ENCODE data around the gene SNTA1.

Gene SNTA1

DNA sequence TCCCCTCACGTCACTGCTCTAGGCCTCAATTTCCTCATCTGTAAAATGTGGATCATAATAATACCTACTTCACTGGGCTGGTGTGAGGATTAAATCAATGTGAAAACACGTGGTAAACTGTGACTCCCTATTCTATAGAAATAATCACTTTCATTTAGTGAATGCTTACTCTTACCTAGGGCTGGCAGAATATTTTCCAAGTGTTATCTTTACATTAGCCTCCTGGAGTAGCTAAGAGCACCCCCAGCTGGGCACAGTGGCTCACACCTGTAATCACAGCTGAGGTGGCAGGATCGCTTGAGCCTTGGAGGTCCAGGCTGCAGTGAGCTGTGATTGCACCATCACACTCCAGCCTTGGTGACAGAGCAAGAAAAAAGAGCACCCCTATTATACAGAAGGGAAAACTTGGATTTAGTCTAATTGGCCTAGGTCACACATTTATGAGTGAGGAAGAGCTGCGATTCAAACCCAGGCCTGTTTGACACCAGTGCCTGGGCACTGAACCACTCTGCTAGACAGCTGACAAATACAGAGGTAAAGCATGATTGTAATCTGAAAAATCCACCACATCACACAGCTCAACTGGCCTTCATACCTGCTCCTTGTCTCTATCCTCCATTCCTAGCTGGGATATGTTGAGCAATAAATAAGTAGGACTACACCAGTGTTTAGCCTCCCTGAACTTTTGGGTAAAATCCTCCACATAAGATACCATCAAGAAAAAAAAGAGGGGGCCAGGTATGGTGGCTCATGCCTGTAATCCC, 1.4 kb upstream of the SNTA1 start:
- Histone ChIP-seq H3K4me2 (ENCODE audit: low read depth, low read length, poor library complexity, severe bottlenecking) (peak overlapping the region; percentile 95), H3K27ac (ENCODE audit: low read depth, low read length) (peak overlapping the region; percentile 49), H2AFZ (ENCODE audit: low read depth, low read length, severe bottlenecking) (peak overlapping the region; percentile 42), H3K4me3 (ENCODE audit: insufficient read depth, low read length, poor library complexity, severe bottlenecking) (no peak overlapping the region), H3K9me3 (ENCODE audit: insufficient read depth, low read length) (no peaks in the 10 kb centered on the region), H3K27me3 (ENCODE audit: low read length) (no peaks in the 10 kb centered on the region), H3F3A (ENCODE audit: insufficient read depth) (peaks cover 14% of the 10 kb centered on the region; the same call in 1 of the 2 replicates), H4K20me1 (ENCODE audit: low read depth, low read length) (no peaks in the 10 kb centered on the region), H3K79me2 (ENCODE audit: insufficient read depth, low read length) (no peaks in the 10 kb centered on the region), H3K9ac (ENCODE audit: low read length) (peak overlapping the region; percentile 26; the same call in 1 of the 2 replicates), H3K9me2 (replicated peaks; ENCODE audit: insufficient read depth, low read length) (no peaks in the 10 kb centered on the region), H3K36me3 (ENCODE audit: low read length) (no peaks in the 10 kb centered on the region)
- TF ChIP-seq, protein P1, sequence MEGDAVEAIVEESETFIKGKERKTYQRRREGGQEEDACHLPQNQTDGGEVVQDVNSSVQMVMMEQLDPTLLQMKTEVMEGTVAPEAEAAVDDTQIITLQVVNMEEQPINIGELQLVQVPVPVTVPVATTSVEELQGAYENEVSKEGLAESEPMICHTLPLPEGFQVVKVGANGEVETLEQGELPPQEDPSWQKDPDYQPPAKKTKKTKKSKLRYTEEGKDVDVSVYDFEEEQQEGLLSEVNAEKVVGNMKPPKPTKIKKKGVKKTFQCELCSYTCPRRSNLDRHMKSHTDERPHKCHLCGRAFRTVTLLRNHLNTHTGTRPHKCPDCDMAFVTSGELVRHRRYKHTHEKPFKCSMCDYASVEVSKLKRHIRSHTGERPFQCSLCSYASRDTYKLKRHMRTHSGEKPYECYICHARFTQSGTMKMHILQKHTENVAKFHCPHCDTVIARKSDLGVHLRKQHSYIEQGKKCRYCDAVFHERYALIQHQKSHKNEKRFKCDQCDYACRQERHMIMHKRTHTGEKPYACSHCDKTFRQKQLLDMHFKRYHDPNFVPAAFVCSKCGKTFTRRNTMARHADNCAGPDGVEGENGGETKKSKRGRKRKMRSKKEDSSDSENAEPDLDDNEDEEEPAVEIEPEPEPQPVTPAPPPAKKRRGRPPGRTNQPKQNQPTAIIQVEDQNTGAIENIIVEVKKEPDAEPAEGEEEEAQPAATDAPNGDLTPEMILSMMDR (IDR thresholded peaks at IDR 0.05; ENCODE audit: insufficient read depth, low read length, poor library complexity, severe bottlenecking) = no peak
- no peak for TF ChIP-seq EZH2phosphoT487 (conservative IDR thresholded peaks at IDR 0.05; ENCODE audit: low read length)

GRCh38 chr20:33443006-33443511, 504 bp downstream of the SNTA1 start:
- no peak overlapping the region for H3K27ac ChIP-seq (ENCODE audit: low read depth, low read length)

GRCh38 chr20:33442136-33443005, 1.2 kb downstream of the SNTA1 start:
- Histone ChIP-seq H4K20me1 (ENCODE audit: low read depth, low read length) (no peaks in the 10 kb centered on the region), H3K27ac (ENCODE audit: low read depth, low read length) (no peak overlapping the region), H3K9me3 (ENCODE audit: insufficient read depth, low read length) (no peaks in the 10 kb centered on the region), H3K36me3 (ENCODE audit: low read length) (no peaks in the 10 kb centered on the region), H3K79me2 (ENCODE audit: insufficient read depth, low read length) (no peaks in the 10 kb centered on the region), H3K4me3 (ENCODE audit: insufficient read depth, low read length, poor library complexity, severe bottlenecking) (no peak overlapping the region), H3F3A (ENCODE audit: insufficient read depth) (peaks cover 14% of the 10 kb centered on the region; the same call in 1 of the 2 replicates), H2AFZ (ENCODE audit: low read depth, low read length, severe bottlenecking) (no peak overlapping the region), H3K27me3 (ENCODE audit: low read length) (no peaks in the 10 kb centered on the region), H3K9me2 (replicated peaks; ENCODE audit: insufficient read depth, low read length) (no peaks in the 10 kb centered on the region), H3K4me2 (ENCODE audit: low read depth, low read length, poor library complexity, severe bottlenecking) (peak overlapping the region; percentile 95), H3K9ac (ENCODE audit: low read length) (no peak overlapping the region)
- no peak for TF ChIP-seq EZH2phosphoT487 (conservative IDR thresholded peaks at IDR 0.05; ENCODE audit: low read length)
- TF ChIP-seq, protein P1 (IDR thresholded peaks at IDR 0.05; ENCODE audit: insufficient read depth, low read length, poor library complexity, severe bottlenecking) = no peak

More at GRCh38 chr20:33443006-33443511, 504 bp downstream of the SNTA1 start:
- no peaks in the 10 kb centered on the region for H3K36me3 ChIP-seq (ENCODE audit: low read length)
- H3K4me3 ChIP-seq (ENCODE audit: insufficient read depth, low read length, poor library complexity, severe bottlenecking) = peak overlapping the region; percentile 70
- peak overlapping the region; percentile 7 for H2AFZ ChIP-seq (ENCODE audit: low read depth, low read length, severe bottlenecking)
- TF ChIP-seq EZH2phosphoT487 (conservative IDR thresholded peaks at IDR 0.05; ENCODE audit: low read length) = no peak
- TF ChIP-seq, protein P1 (IDR thresholded peaks at IDR 0.05; ENCODE audit: insufficient read depth, low read length, poor library complexity, severe bottlenecking) = no peak
- no peaks in the 10 kb centered on the region for H3K9me2 ChIP-seq (replicated peaks; ENCODE audit: insufficient read depth, low read length)
- H3K9me3 ChIP-seq (ENCODE audit: insufficient read depth, low read length) = no peaks in the 10 kb centered on the region
- H4K20me1 ChIP-seq (ENCODE audit: low read depth, low read length) = no peaks in the 10 kb centered on the region
- peak overlapping the region; percentile 53 for H3K9ac ChIP-seq (ENCODE audit: low read length)
- H3K4me2 ChIP-seq (ENCODE audit: low read depth, low read length, poor library complexity, severe bottlenecking) = peak overlapping the region; percentile 95
- peaks cover 14% of the 10 kb centered on the region; the same call in 1 of the 2 replicates for H3F3A ChIP-seq (ENCODE audit: insufficient read depth)
- H3K27me3 ChIP-seq (ENCODE audit: low read length) = no peaks in the 10 kb centered on the region
- H3K79me2 ChIP-seq (ENCODE audit: insufficient read depth, low read length) = no peaks in the 10 kb centered on the region
